GM12872 (cell line): Measurements from ENCODE around the gene CTXN3.

Experiments used
- TF ChIP-seq, protein P1 (sequence below): IDR thresholded peaks from 3 replicates; pipeline ENCODE4 v1.5.1; 2011; ENCODE audit warnings: low read depth, mild to moderate bottlenecking, low read length, moderate library complexity; ENCODE audit not compliant: insufficient read depth

CTXN3 gene

GRCh38 chr5:127650649-127651048 is 1.8 kb downstream of the CTXN3 start:
- TF ChIP-seq, protein P1, sequence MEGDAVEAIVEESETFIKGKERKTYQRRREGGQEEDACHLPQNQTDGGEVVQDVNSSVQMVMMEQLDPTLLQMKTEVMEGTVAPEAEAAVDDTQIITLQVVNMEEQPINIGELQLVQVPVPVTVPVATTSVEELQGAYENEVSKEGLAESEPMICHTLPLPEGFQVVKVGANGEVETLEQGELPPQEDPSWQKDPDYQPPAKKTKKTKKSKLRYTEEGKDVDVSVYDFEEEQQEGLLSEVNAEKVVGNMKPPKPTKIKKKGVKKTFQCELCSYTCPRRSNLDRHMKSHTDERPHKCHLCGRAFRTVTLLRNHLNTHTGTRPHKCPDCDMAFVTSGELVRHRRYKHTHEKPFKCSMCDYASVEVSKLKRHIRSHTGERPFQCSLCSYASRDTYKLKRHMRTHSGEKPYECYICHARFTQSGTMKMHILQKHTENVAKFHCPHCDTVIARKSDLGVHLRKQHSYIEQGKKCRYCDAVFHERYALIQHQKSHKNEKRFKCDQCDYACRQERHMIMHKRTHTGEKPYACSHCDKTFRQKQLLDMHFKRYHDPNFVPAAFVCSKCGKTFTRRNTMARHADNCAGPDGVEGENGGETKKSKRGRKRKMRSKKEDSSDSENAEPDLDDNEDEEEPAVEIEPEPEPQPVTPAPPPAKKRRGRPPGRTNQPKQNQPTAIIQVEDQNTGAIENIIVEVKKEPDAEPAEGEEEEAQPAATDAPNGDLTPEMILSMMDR = no peak

- TF ChIP-seq, protein P1 = no peak
Observed at GRCh38 chr5:127652952-127653611, 4.2 kb downstream of the CTXN3 start.

GRCh38 chr5:127656825-127657224 is 7.9 kb downstream of the CTXN3 start:
- TF ChIP-seq, protein P1 = no peak

DNA sequence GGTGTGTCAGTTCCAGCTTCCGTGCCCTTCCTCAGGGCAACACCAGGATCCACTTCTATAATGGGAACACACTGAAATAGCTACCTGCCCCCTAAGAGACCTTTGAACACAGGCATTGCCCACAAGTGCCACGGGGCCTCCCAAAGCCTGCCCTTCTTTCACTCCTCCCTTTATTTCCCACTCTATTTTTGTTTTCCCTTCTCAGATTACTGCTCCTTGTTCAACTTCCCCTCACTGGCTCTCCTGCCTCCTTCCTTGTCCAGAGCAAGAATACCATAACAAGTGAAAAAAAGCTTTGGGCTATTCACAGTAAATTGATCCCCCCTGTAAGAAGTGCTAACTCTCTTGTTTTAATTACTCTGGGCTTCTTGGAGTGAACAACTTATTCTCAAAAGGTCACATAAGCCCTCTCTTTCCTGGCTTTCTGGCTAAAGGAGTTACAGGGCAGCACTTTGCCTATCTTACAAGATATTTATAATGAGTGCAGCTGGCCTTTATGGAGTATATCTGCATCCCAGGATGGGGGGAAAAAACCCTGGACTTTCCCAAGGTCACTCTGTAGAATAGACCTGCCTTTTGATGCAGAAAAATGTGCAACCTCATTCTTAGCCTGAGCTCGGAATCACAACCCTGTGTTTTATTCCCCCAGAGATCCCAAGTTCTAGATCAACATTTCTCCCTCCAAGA is 11.3 kb downstream of the CTXN3 start:
- TF ChIP-seq, protein P1 = no peak

DNA sequence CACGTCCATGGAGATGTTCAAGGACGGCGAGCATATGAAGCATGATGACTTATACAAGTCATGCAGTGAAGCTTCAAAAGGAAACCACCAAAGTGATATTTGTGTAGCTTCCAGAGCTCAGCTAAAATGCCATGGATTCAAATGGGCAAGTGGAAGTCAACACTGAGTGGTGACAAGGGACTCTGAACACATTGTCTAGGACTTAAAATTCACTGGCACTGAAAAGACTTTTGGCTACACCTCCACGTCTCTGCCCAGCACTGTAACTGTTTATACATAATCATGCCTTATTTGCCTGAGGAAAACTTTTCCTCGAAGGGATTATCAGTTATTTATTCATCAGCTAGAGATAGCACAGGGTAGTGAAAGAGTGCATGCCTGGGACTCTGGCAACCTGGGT is 15.2 kb downstream of the CTXN3 start:
- TF ChIP-seq, protein P1 = no peak

DNA sequence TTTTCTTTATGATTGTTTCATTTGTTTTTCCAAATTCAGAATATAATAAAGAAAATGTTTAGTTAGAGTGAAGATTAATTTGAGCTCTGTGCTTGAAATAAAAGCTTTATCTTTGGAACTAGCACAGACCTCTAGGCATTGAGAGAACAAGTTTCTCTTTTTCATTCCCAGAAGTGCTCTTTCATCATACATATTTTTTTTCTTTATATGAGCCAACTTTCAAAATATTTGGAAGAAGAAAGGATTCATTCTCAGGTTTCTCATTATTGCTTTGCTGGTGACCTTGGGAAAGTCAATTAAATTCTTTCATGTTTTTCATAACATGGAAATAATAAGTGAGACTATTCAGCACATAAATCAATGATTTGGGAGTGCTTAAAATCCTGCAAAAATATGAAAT is 16.8 kb downstream of the CTXN3 start:
- TF ChIP-seq, protein P1 = no peak

DNA sequence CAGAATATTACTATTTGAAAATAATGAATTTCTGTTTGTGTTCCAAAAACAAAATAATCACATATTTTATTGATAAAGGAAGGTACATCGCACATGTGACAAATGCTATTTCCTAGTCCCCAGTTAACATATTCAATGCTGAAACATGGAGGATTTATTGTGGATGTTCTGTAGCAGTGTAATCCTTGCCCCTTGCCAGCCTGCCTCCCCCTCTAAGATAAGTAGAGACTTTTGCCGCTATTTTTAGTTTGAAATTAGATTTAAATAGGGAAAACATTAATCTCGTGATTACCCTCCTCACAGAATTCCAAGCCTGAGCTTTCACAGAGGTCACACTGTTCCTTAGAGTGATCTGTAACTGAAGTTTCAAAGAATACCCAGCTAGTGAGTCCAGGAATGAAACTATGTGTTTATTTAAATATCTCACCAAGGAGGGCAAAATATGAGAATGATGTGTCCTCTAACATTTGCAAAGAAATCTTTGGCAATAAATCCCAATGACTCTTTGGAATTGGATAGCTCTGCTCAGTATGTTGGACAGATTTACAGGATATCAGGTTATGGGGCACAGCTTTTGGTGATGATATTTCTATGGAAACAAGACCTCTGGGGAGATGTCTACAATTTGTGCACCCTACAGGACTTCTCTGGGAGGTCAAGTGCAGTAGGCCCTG is 17.3 kb downstream of the CTXN3 start:
- TF ChIP-seq, protein P1 = no peak
